SK-N-SH (cell line): Measurements from ENCODE around the gene MEIOC.

Experiments used
- CTCF ChIP-seq: fragments of 200-600 bp; sonication (generic); IDR thresholded peaks from 2 replicates; pipeline ENCODE4 v1.6.1; 2017; ENCODE audit warnings: antibody characterized with exemption, mild to moderate bottlenecking, moderate library complexity
- EP300 ChIP-seq, 2 experiments: IDR thresholded peaks; 2 replicates each; pipeline versions ENCODE4 v1.4.0 to v1.6.1; 2012; ENCODE audit warnings: borderline replicate concordance in 1 of 2, low read depth in 1 of 2, low read length in 1 of 2
- FOXJ3 ChIP-seq: sonication (generic); formaldehyde crosslinking; IDR thresholded peaks from 2 replicates; pipeline ENCODE4 v1.5.1; 2020; ENCODE audit warnings: mild to moderate bottlenecking, missing genetic modification reagents
- GABPA ChIP-seq: IDR thresholded peaks from 2 replicates; pipeline ENCODE4 v1.4.0; 2012; ENCODE audit warnings: low read depth, mild to moderate bottlenecking
- MXI1 ChIP-seq: IDR thresholded peaks from 2 replicates; pipeline ENCODE4 v1.6.1; 2012; ENCODE audit warnings: mild to moderate bottlenecking, low read depth, low read length, improper control_type of control experiment
- POLR2AphosphoS5 ChIP-seq: IDR thresholded peaks from 2 replicates; pipeline ENCODE4 v1.6.1; 2012; ENCODE audit warnings: low read depth, low read length
- RFX5 ChIP-seq: IDR thresholded peaks from 2 replicates; pipeline ENCODE4 v1.6.1; 2012; ENCODE audit warnings: mild to moderate bottlenecking, improper control_type of control experiment, low read length
- RXRA ChIP-seq: IDR thresholded peaks from 2 replicates; pipeline ENCODE4 v1.4.0; 2012; ENCODE audit warnings: low read depth, mild to moderate bottlenecking, borderline replicate concordance
- SMC3 ChIP-seq: IDR thresholded peaks from 2 replicates; pipeline ENCODE4 v1.6.1; 2012; ENCODE audit warnings: low read depth, low read length, improper control_type of control experiment
- TAF1 ChIP-seq: IDR thresholded peaks from 2 replicates; pipeline ENCODE4 v1.6.1; 2012; ENCODE audit warnings: low read depth, mild to moderate bottlenecking, low read length, moderate library complexity, borderline replicate concordance
- USF2 ChIP-seq: fragments of 150-350 bp; IDR thresholded peaks from 2 replicates; pipeline ENCODE4 v1.6.1; 2017; ENCODE audit warnings: antibody characterized with exemption, low read length, low read depth, borderline replicate concordance

GRCh38 chr17:44642834-44643233, 13.4 kb upstream of the MEIOC start:
- no peak for TF ChIP-seq CTCF
- no peak for TF ChIP-seq GABPA
- TF ChIP-seq EP300 (IDR thresholded peaks at IDR 0.05; ENCODE audit: borderline replicate concordance in 1 of 2, low read depth in 1 of 2, low read length in 1 of 2), result no peak
- TF ChIP-seq FOXJ3 (CRISPR knock-in tag), result no peak
- no peak for TF ChIP-seq RXRA
- no peak for TF ChIP-seq TAF1
- TF ChIP-seq MXI1, result no peak
- no peak for TF ChIP-seq POLR2AphosphoS5
- TF ChIP-seq RFX5, result no peak
- no peak for TF ChIP-seq SMC3
- no peak for TF ChIP-seq USF2
